HFFc6 (cell line): ENCODE results near the gene APOC3. TPM values are rescaled to one million over a fixed set of nuclear protein-coding genes. Genes with fewer than 3 reads are reported as not detected.

ENCODE experiments used
- DNase-seq: peaks from one replicate; pipeline ENCODE4 v3.0.0-alpha.2; 2018
- H3K27ac Mint-ChIP-seq: 2 replicates; pipeline ENCODE4 v1.8.0; 2020; ENCODE audit warnings: mild to moderate bottlenecking, mixed read lengths
- H3K27me3 Mint-ChIP-seq: 2 replicates; pipeline ENCODE4 v1.8.0; 2021; ENCODE audit warnings: mild to moderate bottlenecking, moderate library complexity, mixed read lengths; ENCODE audit not compliant: insufficient read depth
- H3K36me3 Mint-ChIP-seq: 2 replicates; pipeline ENCODE4 v1.8.0; 2021; ENCODE audit warnings: low read depth, mixed read lengths
- H3K4me1 Mint-ChIP-seq: 2 replicates; pipeline ENCODE4 v1.8.0; 2020; ENCODE audit warnings: low read depth, mixed read lengths
- H3K4me3 Mint-ChIP-seq: 2 replicates; pipeline ENCODE4 v1.8.0; 2020; ENCODE audit warnings: mild to moderate bottlenecking, moderate library complexity, mixed read lengths
- H3K9me3 Mint-ChIP-seq: 2 replicates; pipeline ENCODE4 v1.8.0; 2020; ENCODE audit warnings: mild to moderate bottlenecking, mixed read lengths
- CTCF ChIP-seq: fragments of 200-600 bp; sonication (generic); IDR thresholded peaks from 2 replicates; pipeline ENCODE4 v1.5.0; 2021; ENCODE audit warnings: antibody characterized with exemption, mild to moderate bottlenecking
- total RNA-seq, 6 experiments: library from RNA; stranded (reverse); fragmentation: NEBNext Ultra II Directional; extraction: Animal tissue kit (Norgen Biotek cat#: 25700); gene quantifications; 2 replicates in 1 of 6; 3 replicates in 5 of 6; pipeline ENCODE4 v1.2.3, GENCODE V29; 2021

Gene APOC3
- total RNA-seq, 6 experiments from 2014 or later: not detected

GRCh38 chr11:116807601-116808261 is 22.0 kb upstream of the APOC3 start:
- H3K4me1 Mint-ChIP-seq: peaks cover 32% of the 10 kb centered on the region
- no peaks in the 10 kb centered on the region for H3K9me3 Mint-ChIP-seq
- peak overlapping the region; percentile 58; the same call in 1 of the 2 replicates for H3K27ac Mint-ChIP-seq
- DNase-seq: no peak
- H3K27me3 Mint-ChIP-seq: no peaks in the 10 kb centered on the region; the same call in none of the 2 replicates
- no peak for TF ChIP-seq CTCF
- H3K36me3 Mint-ChIP-seq: peaks cover 4% of the 10 kb centered on the region
- H3K4me3 Mint-ChIP-seq: no peak overlapping the region

- peak; percentile 54 for DNase-seq
- peaks cover 32% of the 10 kb centered on the region for H3K4me1 Mint-ChIP-seq
- peak overlapping the region; percentile 62 for H3K4me3 Mint-ChIP-seq
- H3K9me3 Mint-ChIP-seq: no peaks in the 10 kb centered on the region
- no peaks in the 10 kb centered on the region; the same call in none of the 2 replicates for H3K27me3 Mint-ChIP-seq
- peak overlapping the region; percentile 93 for H3K27ac Mint-ChIP-seq
- no peak for TF ChIP-seq CTCF
- H3K36me3 Mint-ChIP-seq: peaks cover 4% of the 10 kb centered on the region
Measured at GRCh38 chr11:116808262-116809175, 21.2 kb upstream of the APOC3 start.

- Mint-ChIP-seq H3K4me3 (no peak overlapping the region), H3K36me3 (peaks cover 4% of the 10 kb centered on the region), H3K9me3 (no peaks in the 10 kb centered on the region), H3K4me1 (peaks cover 32% of the 10 kb centered on the region), H3K27ac (0 out of 2 replicates have a peak overlapping the region, but pooled peaks have one; percentile 48), H3K27me3 (peaks cover 2% of the 10 kb centered on the region)
- DNase-seq: no peak
- no peak for TF ChIP-seq CTCF
Measured at GRCh38 chr11:116811194-116811593, 18.5 kb upstream of the APOC3 start.

- H3K36me3 Mint-ChIP-seq: peaks cover 4% of the 10 kb centered on the region
- peaks cover 28% of the 10 kb centered on the region for H3K4me1 Mint-ChIP-seq
- no peak overlapping the region for H3K27ac Mint-ChIP-seq
- H3K4me3 Mint-ChIP-seq: no peak overlapping the region
- no peak for DNase-seq
- no peaks in the 10 kb centered on the region for H3K9me3 Mint-ChIP-seq
- H3K27me3 Mint-ChIP-seq: peaks cover 8% of the 10 kb centered on the region
- no peak for TF ChIP-seq CTCF
Measured at GRCh38 chr11:116812109-116812508, 17.6 kb upstream of the APOC3 start.

DNA sequence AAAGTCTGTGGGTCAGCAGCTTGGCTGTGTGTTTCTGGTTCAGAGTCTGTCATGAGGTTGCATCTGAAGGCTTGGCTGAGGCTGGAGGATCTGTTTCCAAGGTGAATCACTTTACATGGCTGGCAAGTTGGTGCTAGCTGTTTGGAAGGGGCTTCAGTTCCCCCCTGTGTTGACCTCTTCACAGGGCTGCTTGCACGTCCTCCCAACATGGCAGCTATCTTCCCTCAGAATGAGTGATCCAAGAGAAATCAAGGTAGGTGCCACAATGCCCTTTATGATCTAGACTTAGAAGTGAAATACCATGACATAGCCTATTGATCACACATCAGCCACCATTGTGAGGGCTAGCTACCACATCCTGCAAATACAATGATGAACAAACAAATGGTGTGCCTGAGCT is 16.5 kb upstream of the APOC3 start:
- peaks cover 20% of the 10 kb centered on the region for H3K4me1 Mint-ChIP-seq
- H3K27me3 Mint-ChIP-seq: peaks cover 8% of the 10 kb centered on the region
- peaks cover 4% of the 10 kb centered on the region for H3K36me3 Mint-ChIP-seq
- no peak overlapping the region for H3K27ac Mint-ChIP-seq
- no peaks in the 10 kb centered on the region for H3K9me3 Mint-ChIP-seq
- no peak for DNase-seq
- TF ChIP-seq CTCF: no peak
- H3K4me3 Mint-ChIP-seq: no peak overlapping the region
